GM21529 (cell line): ENCODE data around the gene PDE11A.

Source experiments
- ATAC-seq: cut with Tn5 transposase; IDR thresholded peaks from one replicate; pipeline ENCODE4 v1.9.1; 2021; ENCODE audit not compliant: unreplicated experiment

Gene PDE11A

GRCh38 chr2:177584030-177584692 is 488.4 kb downstream of the PDE11A start:
- ATAC-seq: no peak

DNA sequence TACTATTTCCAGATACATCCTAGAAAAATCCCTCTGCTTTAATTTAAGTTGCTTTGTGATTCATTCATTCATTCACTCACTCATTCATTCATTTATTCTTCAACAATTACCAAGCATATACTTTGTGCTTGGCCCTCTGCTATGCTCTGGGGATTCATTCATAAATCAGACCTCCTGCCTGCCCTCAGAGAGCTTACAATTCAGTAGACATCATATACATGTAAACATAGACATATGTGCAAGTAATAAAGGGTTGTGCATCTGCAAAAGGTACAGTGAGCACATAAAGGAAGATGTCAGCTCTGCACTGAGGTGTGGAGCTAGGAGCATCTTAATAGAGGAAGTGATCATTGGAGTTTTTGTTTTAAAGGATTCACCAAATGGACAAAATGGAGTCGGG is 490.6 kb downstream of the PDE11A start:
- ATAC-seq: no peak

GRCh38 chr2:177579486-177580036 is 493.0 kb downstream of the PDE11A start:
- no peak for ATAC-seq

DNA sequence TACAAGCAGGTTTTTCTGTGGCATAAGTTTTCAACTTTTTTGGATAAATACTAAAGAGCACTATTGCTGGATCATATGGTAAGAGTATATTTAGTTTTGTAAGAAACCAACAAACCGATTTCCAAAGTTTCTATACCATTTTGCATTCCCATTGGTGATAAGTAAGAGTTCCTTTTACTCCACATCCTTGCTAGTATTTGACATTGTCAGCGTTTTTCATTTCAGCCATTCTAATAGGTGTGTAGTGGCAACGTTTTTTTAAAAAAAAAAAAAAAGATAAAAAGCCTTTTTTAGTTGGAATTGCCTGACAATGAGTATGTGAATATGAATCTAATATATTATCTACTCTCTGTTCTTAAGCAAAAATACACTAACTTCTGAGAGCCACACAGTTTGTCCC is 494.1 kb downstream of the PDE11A start:
- ATAC-seq: no peak

GRCh38 chr2:177577075-177577474 is 495.5 kb downstream of the PDE11A start:
- ATAC-seq: no peak

DNA sequence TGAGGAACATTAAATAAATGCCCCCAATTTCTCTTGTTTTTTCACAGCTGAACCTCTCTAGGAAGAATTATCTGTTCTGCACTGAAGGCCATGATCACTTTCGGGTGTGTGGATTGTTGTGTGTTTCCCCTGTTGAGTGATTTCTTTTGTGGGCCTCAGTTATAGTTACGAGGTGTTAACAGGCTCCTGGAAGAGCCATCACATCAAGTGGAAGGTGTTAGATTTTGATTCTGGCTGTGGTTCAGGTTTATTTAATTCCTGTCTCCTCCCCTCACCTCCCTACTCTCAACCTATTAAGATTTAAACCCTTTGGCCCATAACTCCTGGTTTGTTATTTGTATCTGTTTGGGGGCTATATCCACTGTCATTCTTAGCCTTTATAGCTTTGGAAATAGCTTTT is 497.2 kb downstream of the PDE11A start:
- ATAC-seq: no peak

- ATAC-seq: no peak
These were observed 498.2 kb downstream of the PDE11A start for GRCh38 chr2:177574356-177574755.
